Neural crest cell (in vitro differentiated cells): ENCODE data around the gene ZBTB21. TPM values are rescaled to one million over a fixed set of nuclear protein-coding genes. Genes with fewer than 3 reads are reported as not detected.

Source experiments
- DNase-seq: peaks from one replicate; pipeline ENCODE4 v3.0.0; 2021; ENCODE audit warnings: low read depth, mixed read lengths, low spot score
- H3K27ac Mint-ChIP-seq: one replicate; pipeline ENCODE4 v1.8.0; 2021; ENCODE audit warnings: mild to moderate bottlenecking, mixed read lengths; ENCODE audit not compliant: unreplicated experiment
- H3K27me3 Mint-ChIP-seq: 2 replicates; pipeline ENCODE4 v1.8.0; 2021; ENCODE audit warnings: low read depth, mild to moderate bottlenecking, mixed read lengths
- H3K36me3 Mint-ChIP-seq: 2 replicates; pipeline ENCODE4 v1.8.0; 2021; ENCODE audit warnings: low read depth, mild to moderate bottlenecking, mixed read lengths
- H3K4me1 Mint-ChIP-seq: 2 replicates; pipeline ENCODE4 v1.8.0; 2021; ENCODE audit warnings: mixed read lengths
- H3K4me3 Mint-ChIP-seq: one replicate; pipeline ENCODE4 v1.8.0; 2021; ENCODE audit warnings: mild to moderate bottlenecking, mixed read lengths
- H3K9me3 Mint-ChIP-seq: 2 replicates; pipeline ENCODE4 v1.8.0; 2021; ENCODE audit warnings: mixed read lengths
- total RNA-seq: library from RNA; stranded (reverse); gene quantifications from 2 replicates; pipeline ENCODE4 v1.2.1, GENCODE V29; 2021
- TF ChIP-seq, protein P1 (sequence below): fragments of 200-600 bp; sonication (generic); conservative IDR thresholded peaks from 2 replicates; pipeline ENCODE4 v1.5.0; 2021; ENCODE audit warnings: antibody characterized with exemption, mild to moderate bottlenecking

The ZBTB21 gene
- total RNA-seq, 1 donor from 2014 or later: 16.4 TPM

DNA sequence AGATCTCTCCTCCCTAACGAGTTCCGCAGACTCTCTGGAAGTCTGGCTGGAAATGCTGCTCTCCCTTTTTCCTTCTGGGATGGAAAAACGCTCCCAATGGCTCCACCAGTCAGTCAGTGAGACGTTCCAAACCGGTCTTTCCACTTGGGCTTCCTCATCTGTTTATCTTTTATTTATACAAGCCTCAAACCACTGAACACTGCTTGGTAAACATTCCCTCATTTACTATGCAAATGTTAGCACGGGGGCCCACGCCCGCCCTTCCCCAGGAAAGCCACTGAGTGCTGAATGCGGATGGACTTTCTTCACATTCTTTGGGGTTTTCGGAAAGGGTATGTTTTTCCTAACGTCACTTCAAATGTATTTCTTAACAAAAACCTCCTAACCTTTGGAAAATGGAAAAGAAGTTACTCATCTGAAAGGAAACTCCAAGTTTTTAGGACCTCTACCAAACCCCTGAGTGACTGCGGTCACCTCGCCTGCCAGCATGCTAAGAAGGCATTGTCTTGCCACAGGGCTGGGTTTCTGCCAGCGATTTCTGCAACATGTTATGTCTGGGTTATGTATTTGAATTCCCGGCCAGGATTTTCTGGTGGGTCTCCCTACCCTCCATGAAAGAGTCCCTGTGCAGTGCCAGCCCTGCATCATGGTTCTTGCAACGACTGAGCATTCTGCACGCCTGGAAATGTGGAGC, 47.0 kb upstream of the ZBTB21 start:
- H3K27me3 Mint-ChIP-seq: peaks cover 4% of the 10 kb centered on the region

DNA sequence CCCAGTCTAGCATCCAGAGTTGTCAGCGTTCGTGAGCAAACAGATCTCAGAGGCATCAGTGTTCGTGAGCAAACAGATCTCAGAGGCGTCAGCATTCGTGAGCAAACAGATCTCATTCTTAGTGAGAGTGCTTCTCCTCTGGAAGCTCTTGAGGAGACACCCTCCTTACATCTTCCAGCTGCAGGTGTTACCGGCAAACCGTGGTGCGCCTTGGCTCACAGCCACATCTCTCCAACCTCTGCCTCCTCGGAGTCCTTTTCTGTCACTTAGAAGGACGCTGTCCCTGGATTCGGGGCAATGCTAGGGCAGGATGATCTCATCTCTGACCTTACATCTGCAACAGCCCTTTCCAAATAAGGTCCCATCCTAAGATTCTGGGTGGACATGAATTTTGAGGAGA, 46.3 kb upstream of the ZBTB21 start:
- TF ChIP-seq, protein P1, sequence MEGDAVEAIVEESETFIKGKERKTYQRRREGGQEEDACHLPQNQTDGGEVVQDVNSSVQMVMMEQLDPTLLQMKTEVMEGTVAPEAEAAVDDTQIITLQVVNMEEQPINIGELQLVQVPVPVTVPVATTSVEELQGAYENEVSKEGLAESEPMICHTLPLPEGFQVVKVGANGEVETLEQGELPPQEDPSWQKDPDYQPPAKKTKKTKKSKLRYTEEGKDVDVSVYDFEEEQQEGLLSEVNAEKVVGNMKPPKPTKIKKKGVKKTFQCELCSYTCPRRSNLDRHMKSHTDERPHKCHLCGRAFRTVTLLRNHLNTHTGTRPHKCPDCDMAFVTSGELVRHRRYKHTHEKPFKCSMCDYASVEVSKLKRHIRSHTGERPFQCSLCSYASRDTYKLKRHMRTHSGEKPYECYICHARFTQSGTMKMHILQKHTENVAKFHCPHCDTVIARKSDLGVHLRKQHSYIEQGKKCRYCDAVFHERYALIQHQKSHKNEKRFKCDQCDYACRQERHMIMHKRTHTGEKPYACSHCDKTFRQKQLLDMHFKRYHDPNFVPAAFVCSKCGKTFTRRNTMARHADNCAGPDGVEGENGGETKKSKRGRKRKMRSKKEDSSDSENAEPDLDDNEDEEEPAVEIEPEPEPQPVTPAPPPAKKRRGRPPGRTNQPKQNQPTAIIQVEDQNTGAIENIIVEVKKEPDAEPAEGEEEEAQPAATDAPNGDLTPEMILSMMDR: no peak
- no peak for DNase-seq
- H3K27me3 Mint-ChIP-seq: peaks cover 4% of the 10 kb centered on the region
- H3K4me1 Mint-ChIP-seq: peaks cover 8% of the 10 kb centered on the region
- no peaks in the 10 kb centered on the region for H3K36me3 Mint-ChIP-seq
- peaks cover 4% of the 10 kb centered on the region for H3K9me3 Mint-ChIP-seq
- H3K4me3 Mint-ChIP-seq: no peak overlapping the region
- H3K27ac Mint-ChIP-seq: no peak overlapping the region

More for the DNA sequence above, 47.0 kb upstream of the ZBTB21 start:
- H3K4me1 Mint-ChIP-seq: peaks cover 12% of the 10 kb centered on the region
- H3K36me3 Mint-ChIP-seq: no peaks in the 10 kb centered on the region
- no peak overlapping the region for H3K27ac Mint-ChIP-seq
- peaks cover 4% of the 10 kb centered on the region for H3K9me3 Mint-ChIP-seq
- no peak overlapping the region for H3K4me3 Mint-ChIP-seq
- no peak for DNase-seq
- TF ChIP-seq, protein P1: no peak

DNA sequence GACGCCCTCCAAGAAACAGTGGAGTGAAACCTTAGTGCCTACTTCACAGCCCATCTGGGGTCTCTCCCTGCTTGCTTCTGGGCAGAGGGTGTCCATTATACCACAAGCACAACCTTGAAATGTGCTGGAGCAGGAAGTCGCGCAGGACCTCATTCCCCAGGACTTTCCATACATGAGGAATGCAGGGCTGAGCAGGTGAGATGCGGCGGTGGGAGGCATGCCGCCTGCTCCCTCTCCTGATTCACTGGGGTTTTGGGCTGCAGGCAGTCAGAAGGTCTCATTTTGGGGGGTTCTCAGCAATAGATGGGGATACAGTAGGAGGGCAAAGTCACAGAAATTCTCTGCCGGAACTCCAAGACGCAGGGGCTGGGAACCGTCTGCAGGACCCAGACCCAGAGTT, 45.3 kb upstream of the ZBTB21 start:
- peaks cover 4% of the 10 kb centered on the region for H3K27me3 Mint-ChIP-seq
- H3K4me1 Mint-ChIP-seq: no peaks in the 10 kb centered on the region
- H3K36me3 Mint-ChIP-seq: no peaks in the 10 kb centered on the region
- TF ChIP-seq, protein P1: no peak
- no peak for DNase-seq
- H3K4me3 Mint-ChIP-seq: no peak overlapping the region
- peaks cover 4% of the 10 kb centered on the region for H3K9me3 Mint-ChIP-seq
- no peak overlapping the region for H3K27ac Mint-ChIP-seq

DNA sequence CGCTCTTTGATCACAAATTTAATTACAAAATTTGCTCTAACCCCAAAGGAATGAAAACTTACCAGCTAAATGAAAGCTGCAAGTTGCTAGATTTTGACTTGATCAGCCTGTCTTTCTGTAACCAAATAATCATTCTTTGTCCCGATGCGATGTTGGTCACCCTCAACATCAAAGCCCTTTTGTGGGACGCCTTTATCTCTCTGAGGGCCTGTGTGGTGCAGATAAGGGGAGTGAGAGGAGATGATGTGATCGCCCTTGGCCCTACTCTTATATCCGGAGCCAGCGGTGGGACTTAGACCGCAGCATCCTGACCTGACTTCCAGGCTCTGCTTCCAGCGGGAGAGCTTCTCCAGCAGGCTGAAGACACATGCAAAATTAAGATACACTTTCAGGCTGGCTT, 41.6 kb upstream of the ZBTB21 start:
- Mint-ChIP-seq H3K4me3 (no peak overlapping the region), H3K27me3 (peaks cover under 1% of the 10 kb centered on the region), H3K9me3 (peaks cover 4% of the 10 kb centered on the region)

DNA sequence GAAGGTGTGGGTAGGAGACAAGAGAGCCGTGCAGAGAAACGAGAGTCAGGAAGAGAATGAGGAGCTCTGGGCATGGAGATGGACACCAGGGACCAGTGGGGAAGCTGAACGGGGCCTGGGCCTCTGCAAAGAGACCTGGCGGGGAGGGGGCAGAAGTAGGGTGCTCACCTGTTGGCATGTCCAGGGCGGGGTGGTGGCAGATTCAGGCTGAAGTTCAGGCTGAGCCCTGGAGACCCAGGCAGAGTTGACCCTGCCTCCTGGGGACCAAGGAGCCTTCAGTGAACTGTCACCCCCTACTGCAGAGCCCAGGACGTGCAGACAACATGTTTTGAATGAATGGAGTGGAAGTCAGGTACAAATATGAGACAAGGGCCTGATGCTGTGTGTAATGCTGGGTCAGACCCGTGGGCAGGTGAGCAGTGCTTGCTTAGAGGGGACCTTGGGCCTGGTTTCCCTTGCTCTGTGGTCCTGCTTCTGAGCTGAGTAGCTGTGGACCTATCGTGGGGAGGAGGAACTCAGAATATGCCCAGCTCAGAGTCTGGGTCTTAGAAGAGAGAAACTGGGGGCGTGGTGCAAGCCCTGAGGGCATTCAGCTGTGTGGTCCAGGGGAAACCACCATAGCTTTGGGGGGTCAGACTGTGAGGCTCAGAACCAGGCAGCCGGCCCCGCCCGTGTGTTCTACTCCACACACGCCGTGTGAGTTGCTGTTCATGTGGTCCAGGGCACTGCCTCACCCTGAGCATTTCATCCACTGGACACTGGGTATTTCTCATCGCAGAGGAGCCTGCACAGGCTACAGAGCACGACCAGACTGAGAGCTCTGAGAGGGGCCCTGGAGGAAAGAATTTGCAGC, 39.6 kb upstream of the ZBTB21 start:
- H3K4me1 Mint-ChIP-seq: no peaks in the 10 kb centered on the region
- no peaks in the 10 kb centered on the region for H3K36me3 Mint-ChIP-seq
- TF ChIP-seq, protein P1: no peak
- no peak overlapping the region for H3K4me3 Mint-ChIP-seq
- H3K27ac Mint-ChIP-seq: no peak overlapping the region
- no peak for DNase-seq
- H3K9me3 Mint-ChIP-seq: peaks cover 4% of the 10 kb centered on the region
- no peaks in the 10 kb centered on the region for H3K27me3 Mint-ChIP-seq

More for the DNA sequence above, 41.6 kb upstream of the ZBTB21 start:
- TF ChIP-seq, protein P1: no peak
- H3K27ac Mint-ChIP-seq: no peak overlapping the region
- no peaks in the 10 kb centered on the region for H3K36me3 Mint-ChIP-seq
- H3K4me1 Mint-ChIP-seq: no peaks in the 10 kb centered on the region
- no peak for DNase-seq
